Measurements from ENCODE around the gene STAC2.
A peak's percentile ranks its signal among the peaks of the same experiment; 100 is the strongest.

Gene STAC2

GRCh38 chr17:39209317-39210092 lies 16.2 kb downstream of the STAC2 start:
- DNase-seq: peak; percentile 87

GRCh38 chr17:39208893-39209292 lies 16.9 kb downstream of the STAC2 start:
- no peak for DNase-seq

DNA sequence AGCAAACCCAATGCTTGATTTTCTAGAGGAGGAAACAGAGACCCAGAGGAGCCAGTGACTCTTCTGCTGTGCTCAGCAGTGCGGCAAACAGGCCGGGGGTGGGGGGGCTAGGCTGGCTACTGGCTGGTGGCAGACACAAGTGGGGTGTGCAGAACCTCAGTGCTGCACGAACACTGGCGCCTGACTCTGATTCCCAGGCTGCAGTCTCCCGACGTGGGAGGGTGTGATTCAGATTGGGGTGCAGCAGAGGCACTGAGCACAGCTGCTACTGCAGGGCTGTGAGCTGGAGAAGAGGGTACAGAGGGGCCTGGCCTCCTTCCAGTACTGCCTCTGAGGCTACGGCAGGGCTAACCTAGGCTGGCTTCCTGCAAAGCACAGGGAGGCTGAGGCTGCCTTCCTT lies 17.6 kb downstream of the STAC2 start:
- DNase-seq: no peak

DNA sequence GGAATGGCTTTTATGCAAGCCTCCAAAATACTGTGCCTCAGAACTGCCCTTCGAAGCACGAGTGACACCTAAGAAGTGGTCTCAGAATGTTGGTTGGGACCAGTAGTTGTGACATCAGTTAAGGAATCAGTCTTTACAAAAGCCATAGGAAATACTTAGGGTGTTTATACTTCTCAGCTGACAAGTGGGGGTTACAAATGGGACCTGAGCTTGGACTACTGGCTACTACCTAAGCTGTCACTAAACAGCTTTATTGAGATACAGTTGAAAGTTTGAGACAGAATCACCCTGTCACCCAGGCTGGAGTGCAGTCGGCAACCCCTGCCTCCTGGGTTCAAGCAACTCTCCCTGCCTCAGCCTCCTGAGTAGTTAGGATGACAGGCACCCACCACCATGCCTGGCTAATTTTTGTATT lies 20.6 kb downstream of the STAC2 start:
- DNase-seq: no peak

DNA sequence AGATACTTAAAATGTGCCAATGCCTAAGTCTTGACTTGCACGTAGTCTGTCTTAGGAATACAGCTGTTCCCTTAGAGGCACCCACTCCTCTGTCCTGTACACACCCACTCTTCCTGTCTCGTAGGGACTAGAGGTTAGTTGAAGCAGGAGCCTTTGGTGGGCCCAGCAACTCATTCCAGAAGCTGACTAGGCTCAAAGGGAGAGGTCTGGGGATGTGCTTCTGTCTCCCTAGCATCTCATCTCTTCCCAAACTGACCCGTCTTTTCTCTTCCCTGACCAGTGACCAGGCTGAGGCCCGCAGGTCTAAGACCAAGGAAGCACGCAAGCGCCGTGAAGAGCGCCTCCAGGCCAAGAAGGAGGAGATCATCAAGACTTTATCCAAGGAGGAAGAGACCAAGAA lies 21.5 kb downstream of the STAC2 start:
- no peak for DNase-seq

DNA sequence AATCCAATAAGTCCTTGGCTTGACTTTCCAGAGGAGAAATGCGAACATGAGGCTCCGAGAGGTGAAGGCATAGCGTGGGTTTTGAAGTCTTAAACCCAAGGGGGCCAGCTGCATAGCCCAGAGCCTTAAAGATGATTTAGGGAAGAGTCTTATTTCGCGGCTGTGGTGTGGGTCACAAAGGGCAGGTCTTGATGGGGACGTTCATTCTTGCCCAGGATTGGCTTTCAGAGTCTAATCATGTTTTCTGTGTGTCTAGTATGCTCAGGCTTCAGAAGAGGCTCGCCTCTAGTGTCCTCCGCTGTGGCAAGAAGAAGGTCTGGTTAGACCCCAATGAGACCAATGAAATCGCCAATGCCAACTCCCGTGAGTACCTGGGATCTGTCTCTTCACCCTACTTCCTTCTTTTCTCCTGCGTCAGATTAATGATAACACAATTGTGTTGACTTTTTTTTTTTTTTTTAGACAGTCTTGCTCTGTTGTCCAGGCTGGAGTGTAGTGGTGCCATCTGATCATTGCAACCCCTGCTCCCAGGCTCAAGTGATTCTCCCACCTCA lies 24.7 kb downstream of the STAC2 start:
- peak; percentile 72 for DNase-seq

DNA sequence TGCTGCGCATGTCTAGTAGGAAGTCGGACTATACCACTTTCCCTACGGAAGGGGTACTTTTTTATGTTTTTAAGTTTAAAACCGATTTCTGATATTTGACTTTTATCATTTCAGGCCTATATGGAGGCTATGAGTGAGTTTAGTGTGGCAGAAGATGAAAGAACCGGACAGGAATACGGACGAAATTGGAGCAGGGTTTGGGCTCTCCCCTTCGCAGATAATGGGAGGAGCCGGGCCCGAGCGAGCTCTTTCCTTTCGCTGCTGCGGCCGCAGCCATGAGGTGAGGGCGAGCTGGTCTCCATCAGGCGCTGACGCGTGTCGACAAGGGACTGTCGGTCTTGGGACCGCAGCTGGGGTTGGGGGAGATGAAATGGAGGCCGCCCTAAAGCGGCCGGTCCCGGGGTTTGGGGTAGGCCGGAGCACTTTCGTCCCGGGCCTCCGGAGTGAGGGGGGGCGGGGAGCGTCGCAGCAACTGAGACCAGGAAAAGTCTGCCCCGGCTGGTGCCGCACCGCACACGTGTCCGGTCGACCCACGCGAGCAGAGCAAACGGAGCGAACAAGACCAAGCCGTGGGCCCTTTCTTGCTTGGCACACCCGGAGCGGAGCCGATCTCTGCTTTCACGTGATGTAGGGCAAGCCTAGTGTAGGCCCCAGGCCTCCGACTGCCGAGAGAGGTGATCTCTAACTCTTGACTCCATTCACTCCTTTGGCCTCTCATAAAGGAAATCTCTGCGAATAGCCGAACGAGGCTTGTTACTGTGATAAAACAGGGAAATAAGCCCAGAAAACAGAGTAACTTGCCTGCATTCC lies 25.5 kb downstream of the STAC2 start, which contains the start of gene RPL19:
TSS of gene RPL19 (plus strand) at position 214 of the 810 bp plus-strand sequence. CDS start at position 276, 62 bp downstream.
- peak; percentile 94 for DNase-seq

DNA sequence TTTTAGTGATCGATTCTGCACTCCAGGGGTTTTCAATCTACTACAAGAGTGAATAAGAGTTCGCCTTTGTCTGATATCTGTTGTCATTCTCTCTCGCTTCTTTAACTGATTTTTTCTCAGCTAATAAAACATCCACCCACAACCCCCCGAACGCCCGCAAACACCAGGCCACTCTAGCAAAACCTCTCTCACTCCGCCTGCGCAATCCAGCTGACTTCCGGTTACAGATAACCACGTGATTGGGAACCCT lies 26.0 kb downstream of the STAC2 start:
- DNase-seq: peak; percentile 89

GRCh38 chr17:39198186-39198566 lies 27.6 kb downstream of the STAC2 start:
- no peak for DNase-seq

- peak; percentile 87 for DNase-seq
Measured at GRCh38 chr17:39197380-39198185, 28.2 kb downstream of the STAC2 start, which contains the start of gene CACNB1. TSS of gene CACNB1 (minus strand) at chr17:39197669. CDS start at chr17:39197495, 174 bp downstream.

DNA sequence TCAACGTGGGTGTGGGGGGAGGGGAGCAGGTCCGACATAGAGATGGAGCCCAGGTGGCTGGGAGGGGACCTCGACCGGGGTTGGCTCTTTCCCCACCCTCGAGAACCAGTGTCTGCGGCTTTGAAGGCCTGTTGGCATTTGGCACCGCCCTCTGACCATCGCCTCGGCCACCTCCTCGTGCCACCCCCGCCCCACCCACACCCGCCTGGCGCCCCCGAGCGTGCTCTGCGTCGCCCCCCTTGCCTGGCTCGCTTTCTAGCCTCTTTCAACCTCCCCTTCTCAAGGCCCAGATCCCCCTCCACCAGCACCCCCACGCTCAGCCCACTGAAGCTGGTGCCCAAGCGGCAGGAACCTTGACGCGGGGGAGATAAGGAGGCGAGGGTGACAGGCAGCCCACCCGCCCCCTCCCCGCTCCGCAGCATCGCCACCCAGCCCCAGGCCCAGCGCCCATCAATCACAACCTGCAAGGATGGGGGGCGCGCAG lies 28.9 kb downstream of the STAC2 start:
- DNase-seq: no peak

- no peak for DNase-seq
Measured at GRCh38 chr17:39196241-39196807, 29.4 kb downstream of the STAC2 start.

- DNase-seq: no peak
Measured at GRCh38 chr17:39195568-39196160, 30.1 kb downstream of the STAC2 start.

- DNase-seq: no peak
Measured at GRCh38 chr17:39194985-39195524, 30.7 kb downstream of the STAC2 start.

DNA sequence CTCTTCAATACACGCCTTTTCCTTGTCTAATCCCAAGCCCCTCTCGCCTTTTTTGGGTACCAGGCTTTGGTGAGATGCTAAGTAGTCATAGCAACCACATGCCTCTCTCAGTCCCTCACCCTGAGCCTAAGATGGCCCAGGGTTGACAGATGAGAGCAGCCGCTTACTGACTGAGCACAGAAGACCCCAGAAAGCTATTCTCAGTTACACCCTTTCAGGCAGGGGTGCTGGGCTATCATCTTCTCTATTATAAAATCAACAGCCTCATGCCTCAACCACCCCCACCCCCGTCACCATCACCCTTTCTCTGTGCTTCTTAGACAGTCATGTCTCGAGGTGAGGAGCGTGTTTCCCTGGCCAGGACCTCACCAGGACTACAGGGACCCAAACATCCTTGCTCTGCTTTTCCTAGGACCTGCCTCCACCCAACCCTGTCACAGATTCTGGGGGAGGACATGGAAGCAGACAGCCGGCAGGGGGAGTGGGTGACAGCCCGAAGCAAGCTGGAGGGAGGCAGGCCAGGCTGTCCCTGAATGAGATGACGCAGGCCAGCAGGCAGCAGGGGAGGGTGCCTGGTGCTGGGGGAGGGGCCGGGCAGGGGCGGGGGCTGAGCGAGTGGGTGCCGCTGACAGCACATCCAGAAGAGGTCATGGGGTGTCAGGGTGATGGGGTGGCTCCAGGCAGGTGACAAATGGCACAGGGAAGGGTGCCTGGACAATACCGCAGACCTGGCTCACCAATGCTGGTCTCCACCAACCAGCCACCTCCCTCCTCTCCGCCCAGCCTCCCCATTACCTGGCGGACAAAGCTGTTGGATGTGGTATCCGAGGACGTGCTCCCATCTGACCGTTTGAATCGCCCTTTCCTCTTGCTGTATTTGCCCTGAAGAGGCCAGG lies 31.4 kb downstream of the STAC2 start:
- no peak for DNase-seq

DNA sequence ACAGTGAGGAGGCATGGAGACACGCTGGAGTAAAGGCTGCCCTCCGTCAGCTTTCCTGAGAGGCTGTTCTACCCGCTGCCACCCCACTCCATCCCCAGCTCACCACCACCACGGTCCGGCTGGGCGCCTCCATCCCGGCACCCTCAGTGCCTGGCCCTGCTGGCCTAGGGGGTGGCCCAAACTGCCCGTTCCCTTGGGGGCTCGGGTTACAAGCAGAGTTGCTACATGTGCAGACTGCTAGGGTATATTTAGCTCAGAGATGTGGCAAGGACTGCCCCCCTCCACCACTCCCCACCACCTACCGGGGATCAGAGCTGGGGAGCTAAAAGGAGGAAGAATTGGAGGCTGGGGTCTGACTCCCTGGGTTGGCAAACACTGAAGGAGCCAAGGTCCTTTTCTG lies 32.4 kb downstream of the STAC2 start:
- no peak for DNase-seq

DNA sequence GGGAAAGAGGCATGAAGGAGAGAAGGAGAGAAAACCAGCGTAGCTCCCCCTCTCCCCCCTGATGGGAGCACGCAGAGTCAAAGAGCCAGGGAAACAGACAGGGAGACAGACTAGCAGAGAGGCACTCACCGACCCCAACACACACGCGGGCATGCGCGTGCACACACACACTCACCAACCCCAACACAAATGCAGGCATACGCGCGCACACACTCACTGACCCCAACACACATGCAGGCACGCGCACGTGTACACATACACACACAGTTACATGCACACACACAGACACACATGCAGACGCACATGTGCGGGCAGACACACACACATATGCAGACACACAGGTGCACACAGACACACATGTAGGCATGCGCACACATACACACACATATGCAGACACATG lies 32.8 kb downstream of the STAC2 start:
- DNase-seq: no peak

DNA sequence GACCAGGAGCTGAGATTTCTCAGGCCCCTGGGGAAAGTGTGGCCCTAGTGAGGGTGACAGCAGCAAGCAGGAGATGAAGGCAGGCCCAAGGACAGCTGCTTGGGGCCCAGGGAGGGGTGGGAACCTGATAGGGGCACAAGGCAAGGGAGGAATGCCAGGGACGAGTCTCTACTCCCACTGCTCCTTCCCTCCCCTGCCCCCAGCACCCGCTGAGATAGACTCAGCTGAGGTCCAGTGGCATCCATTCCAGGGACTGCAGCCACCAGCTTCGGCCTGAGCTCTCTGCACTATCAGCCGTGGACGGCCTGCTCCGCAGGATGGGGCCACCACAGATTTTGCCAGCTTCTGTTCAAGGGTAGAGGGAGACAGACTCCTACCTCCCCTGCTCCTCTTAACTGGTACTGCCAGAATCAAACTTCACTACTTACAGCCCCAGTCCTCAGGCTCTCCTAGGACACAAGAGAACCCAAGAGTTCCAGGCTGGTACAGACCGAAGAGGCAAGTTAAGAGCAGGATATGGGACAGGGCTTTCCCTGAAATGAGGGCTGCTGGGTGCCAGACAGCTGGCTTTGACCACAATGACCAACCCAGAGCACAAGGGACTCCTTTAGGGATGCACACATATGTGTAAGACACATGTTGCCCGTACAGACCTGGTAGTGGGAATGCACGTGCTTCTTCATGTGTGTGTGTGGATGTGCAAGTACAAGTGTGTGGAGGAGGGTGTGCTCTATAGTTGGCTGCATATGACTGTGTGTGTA lies 33.8 kb downstream of the STAC2 start:
- DNase-seq: no peak

GRCh38 chr17:39187152-39187830 lies 38.5 kb downstream of the STAC2 start:
- DNase-seq: no peak

Data from activated CD8-positive, alpha-beta memory T cell treated with anti-CD3 and anti-CD28 coated beads for 24 hours (primary cell).